CD14-positive monocyte (primary cell): ENCODE results near the gene CYP20A1. TPM values are rescaled to one million over a fixed set of nuclear protein-coding genes. Genes with fewer than 3 reads are reported as not detected.

Source experiments
- DNase-seq, 3 donors: peaks; one replicate each; pipeline ENCODE4 v3.0.0-alpha.2; 2011 to 2022
- H2AFZ ChIP-seq: 2 replicates; pipeline ENCODE4 v1.6.0; 2012; ENCODE audit warnings: mild to moderate bottlenecking, low read depth, low read length, inconsistent platforms; ENCODE audit not compliant: insufficient read depth, poor library complexity, severe bottlenecking
- H3K27ac ChIP-seq, 2 donors: 1 replicate in 1 of 2; 2 replicates in 1 of 2; pipeline ENCODE4 v1.5.1; 2012 to 2013; ENCODE audit warnings: low read length in 2 of 2, control low read depth in 1 of 2, inconsistent platforms in 1 of 2, low read depth in 1 of 2, mild to moderate bottlenecking in 1 of 2
- H3K27me3 ChIP-seq, 2 donors: one replicate each; pipeline versions ENCODE4 v1.6.0 to v1.6.1; 2011 to 2013; ENCODE audit warnings: low read length in 2 of 2; ENCODE audit not compliant: control insufficient read depth in 2 of 2, insufficient read depth in 2 of 2
- H3K36me3 ChIP-seq, 2 donors: replicated peaks in 1 of 2; 1 replicate in 1 of 2; 2 replicates in 1 of 2; pipeline versions ENCODE4 v1.5.1 to v1.6.1; 2012 to 2013; ENCODE audit warnings: low read length in 2 of 2, control low read depth in 1 of 2, inconsistent platforms in 1 of 2, mild to moderate bottlenecking in 1 of 2; ENCODE audit not compliant: insufficient read depth in 2 of 2, control insufficient read depth in 1 of 2
- H3K4me1 ChIP-seq, 2 donors: 1 replicate in 1 of 2; 2 replicates in 1 of 2; pipeline versions ENCODE4 v1.5.1 to v1.6.1; 2012 to 2013; ENCODE audit warnings: low read length in 2 of 2, control low read depth in 1 of 2, inconsistent platforms in 1 of 2, mild to moderate bottlenecking in 1 of 2, moderate library complexity in 1 of 2; ENCODE audit not compliant: insufficient read depth in 2 of 2, control insufficient read depth in 1 of 2
- H3K4me2 ChIP-seq: replicated peaks from 2 replicates; pipeline ENCODE3; 2012; ENCODE audit warnings: low read length, moderate library complexity, mild to moderate bottlenecking; ENCODE audit not compliant: poor library complexity, severe bottlenecking; ENCODE audit errors: extremely low read depth
- H3K4me3 ChIP-seq, 3 experiments: fragments of 200-600 bp in 1 of 3; sonication (generic) in 1 of 3; replicated peaks in 1 of 3; 1 replicate in 2 of 3; 2 replicates in 1 of 3; pipeline ENCODE4 v1.5.1; 2011 to 2013; ENCODE audit warnings: low read length in 3 of 3, mild to moderate bottlenecking in 3 of 3, control low read depth in 2 of 3, low read depth in 2 of 3, inconsistent platforms in 1 of 3, moderate library complexity in 1 of 3
- H3K79me2 ChIP-seq: 2 replicates; pipeline ENCODE4 v1.6.0; 2012; ENCODE audit warnings: mild to moderate bottlenecking, control low read depth, inconsistent platforms, low read length, moderate library complexity; ENCODE audit not compliant: insufficient read depth
- H3K9ac ChIP-seq: 2 replicates; pipeline ENCODE4 v1.6.0; 2017; ENCODE audit warnings: low read length, mild to moderate bottlenecking; ENCODE audit not compliant: insufficient read depth, poor library complexity, severe bottlenecking
- H3K9me3 ChIP-seq, 2 donors: replicated peaks in 1 of 2; 1 replicate in 1 of 2; 2 replicates in 1 of 2; pipeline versions ENCODE4 v1.5.1 to v1.6.1; 2012 to 2013; ENCODE audit warnings: low read length in 2 of 2, control low read depth in 1 of 2; ENCODE audit not compliant: control insufficient read depth in 1 of 2, insufficient read depth in 1 of 2
- H4K20me1 ChIP-seq: 2 replicates; pipeline ENCODE4 v1.6.0; 2012; ENCODE audit warnings: mild to moderate bottlenecking, low read length, control low read depth, moderate library complexity; ENCODE audit not compliant: insufficient read depth
- H3K27ac Mint-ChIP-seq, 7 donors: one replicate each; pipeline ENCODE4 v1.8.0; 2020; ENCODE audit warnings: mild to moderate bottlenecking in 7 of 7, mixed read lengths in 7 of 7, moderate library complexity in 6 of 7, inconsistent platforms in 2 of 7
- H3K27me3 Mint-ChIP-seq, 3 donors: one replicate each; pipeline ENCODE4 v1.8.0; 2021 to 2022; ENCODE audit warnings: low read depth in 3 of 3, mild to moderate bottlenecking in 3 of 3, mixed read lengths in 3 of 3, moderate library complexity in 3 of 3, inconsistent platforms in 1 of 3
- H3K36me3 Mint-ChIP-seq, 2 donors: one replicate each; pipeline ENCODE4 v1.8.0; 2020; ENCODE audit warnings: mixed read lengths in 2 of 2, inconsistent platforms in 1 of 2, mild to moderate bottlenecking in 1 of 2
- H3K4me1 Mint-ChIP-seq: one replicate; pipeline ENCODE4 v1.8.0; 2020; ENCODE audit warnings: mild to moderate bottlenecking, mixed read lengths
- H3K4me3 Mint-ChIP-seq, 2 donors: one replicate each; pipeline ENCODE4 v1.8.0; 2020; ENCODE audit warnings: mild to moderate bottlenecking in 2 of 2, mixed read lengths in 2 of 2, moderate library complexity in 1 of 2
- H3K9me3 Mint-ChIP-seq, 7 donors: one replicate each; pipeline ENCODE4 v1.8.0; 2020 to 2022; ENCODE audit warnings: mixed read lengths in 7 of 7, mild to moderate bottlenecking in 6 of 7, moderate library complexity in 6 of 7, inconsistent platforms in 2 of 7
- CTCF ChIP-seq: fragments of 200-600 bp; IDR thresholded peaks from one replicate; pipeline ENCODE4 v1.8.0; 2022; ENCODE audit warnings: antibody characterized with exemption, mild to moderate bottlenecking
- WGBS: methylation state at CpG from one replicate; pipeline ENCODE4 v1.1.5; 2013; ENCODE audit warnings: missing lambda C conversion rate; ENCODE audit not compliant: insufficient coverage; 5-methylcytosine and 5-hydroxymethylcytosine counted together
- intact Hi-C, 2 donors: fragments of 100-400 bp; cut with micrococcal nuclease; formaldehyde crosslinking; loops; one replicate each; pipeline versions ENCODE4 v1.15.0 to v1.15.1; 2023
- polyA plus RNA-seq, 3 donors: library from polyadenylated mRNA; depleted of rRNA in 1 of 3; unstranded in 2 of 3; stranded (reverse) in 1 of 3; fragments of 300-500 nt in 2 of 3; fragments of >200 nt in 1 of 3; fragmentation: Illumina TruSeq in 2 of 3; gene quantifications; 1 replicate in 2 of 3; 2 replicates in 1 of 3; pipeline ENCODE4 v1.2.3, GENCODE V29; 2012 to 2021

Gene CYP20A1
- polyA plus RNA-seq, 3 donors: 13.3 to 17.6 (median 15.4) TPM

- H3K9ac ChIP-seq: peak overlapping the region; percentile 15
- H3K79me2 ChIP-seq: peaks cover 6% of the 10 kb centered on the region
- Mint-ChIP-seq H3K4me1 (no peaks in the 10 kb centered on the region), H3K9me3 (peaks cover 0 to 2% (median 0%) of the 10 kb centered on the region in 7 donors), H3K4me3 (no peak overlapping the region), H3K27ac (peak overlapping the region in 3 of 7 donors; percentile 4 to 44 (median 44)), H3K36me3 (peaks cover 58 to 83% of the 10 kb centered on the region in 2 donors), H3K27me3 (no peaks in the 10 kb centered on the region)
- H3K4me2 ChIP-seq: no peak overlapping the region
- 100% methylated on average over 1 of the region's 3 CpGs for WGBS
- H3K27me3 ChIP-seq: no peaks in the 10 kb centered on the region
- no peak for TF ChIP-seq CTCF
- DNase-seq: no peak
- H3K9me3 ChIP-seq: no peaks in the 10 kb centered on the region
- no peaks in the 10 kb centered on the region for H4K20me1 ChIP-seq
- H3K27ac ChIP-seq: no peak overlapping the region
- peaks cover 38 to 84% of the 10 kb centered on the region in 2 donors for H3K36me3 ChIP-seq
- intact Hi-C loops: no loop called here
- H3K4me1 ChIP-seq: no peaks in the 10 kb centered on the region
- H2AFZ ChIP-seq: no peak overlapping the region
- no peak overlapping the region for H3K4me3 ChIP-seq
Measured at GRCh38 chr2:203261326-203262159, 22.7 kb downstream of the CYP20A1 start.

GRCh38 chr2:203279288-203279687, 40.5 kb downstream of the CYP20A1 start:
- Mint-ChIP-seq H3K9me3 (no peaks in the 10 kb centered on the region), H3K4me1 (no peaks in the 10 kb centered on the region), H3K36me3 (peaks cover 63 to 79% of the 10 kb centered on the region in 2 donors), H3K4me3 (no peak overlapping the region), H3K27ac (peak overlapping the region in 1 of 7 donors; percentile 76), H3K27me3 (no peaks in the 10 kb centered on the region)
- Histone ChIP-seq H3K4me2 (no peak overlapping the region), H2AFZ (no peak overlapping the region), H4K20me1 (no peaks in the 10 kb centered on the region), H3K9me3 (no peaks in the 10 kb centered on the region), H3K4me3 (no peak overlapping the region), H3K27ac (no peak overlapping the region), H3K36me3 (peaks cover 73 to 94% of the 10 kb centered on the region in 2 donors), H3K79me2 (no peaks in the 10 kb centered on the region), H3K4me1 (no peaks in the 10 kb centered on the region), H3K9ac (no peak overlapping the region), H3K27me3 (no peaks in the 10 kb centered on the region)
- intact Hi-C loops: no loop called here
- TF ChIP-seq CTCF: no peak
- no peak for DNase-seq
